Natural killer cell treated with Interleukin-12 subunit alpha and Interleukin-12 subunit beta and Interleukin-15 and Interleukin-18, amount 100 ng/mL, for 72 hours (primary cell): ENCODE data around the gene PTPN20. TPM values are rescaled to one million over a fixed set of nuclear protein-coding genes. Genes with fewer than 3 reads are reported as not detected.
A peak's percentile ranks its signal among the peaks of the same experiment; 100 is the strongest.

ENCODE experiments used
- ATAC-seq, 2 donors: fragments of 150-1000 bp; cut with Tn5 transposase in 1 of 2; sonication (Bioruptor Pico), chemical (Tn5 transposase) in 1 of 2; 2 replicates each; pipeline ENCODE4 v1.10.0; 2021
- DNase-seq: peaks from one replicate; pipeline ENCODE4 v3.0.0; 2022; ENCODE audit warnings: low spot score
- H3K27ac Mint-ChIP-seq, 2 donors: 1 replicate in 1 of 2; 2 replicates in 1 of 2; pipeline ENCODE4 v1.8.0; 2022; ENCODE audit warnings: mixed read lengths in 2 of 2, mild to moderate bottlenecking in 1 of 2, moderate library complexity in 1 of 2
- H3K27me3 Mint-ChIP-seq, 2 donors: 1 replicate in 1 of 2; 2 replicates in 1 of 2; pipeline ENCODE4 v1.8.0; 2022; ENCODE audit warnings: mixed read lengths in 2 of 2
- H3K36me3 Mint-ChIP-seq: one replicate; pipeline ENCODE4 v1.8.0; 2022; ENCODE audit warnings: mixed read lengths
- H3K4me1 Mint-ChIP-seq, 2 donors: 1 replicate in 1 of 2; 2 replicates in 1 of 2; pipeline ENCODE4 v1.8.0; 2022; ENCODE audit warnings: low read depth in 2 of 2, mixed read lengths in 2 of 2, mild to moderate bottlenecking in 1 of 2
- H3K4me3 Mint-ChIP-seq: one replicate; pipeline ENCODE4 v1.8.0; 2022; ENCODE audit warnings: mixed read lengths
- H3K9me3 Mint-ChIP-seq: 2 replicates; pipeline ENCODE4 v1.8.0; 2022; ENCODE audit warnings: mixed read lengths
- total RNA-seq, 2 donors: library from RNA; stranded (reverse); gene quantifications; one replicate each; pipeline ENCODE4 v1.2.3, GENCODE V29; 2022

PTPN20 gene
- total RNA-seq, 2 donors from 2014 or later: 0.67 TPM; not detected in 1

- Mint-ChIP-seq H3K36me3 (no peaks in the 10 kb centered on the region), H3K9me3 (no peaks in the 10 kb centered on the region), H3K27ac (no peak overlapping the region), H3K4me3 (no peak overlapping the region), H3K27me3 (peaks cover 9 to 10% of the 10 kb centered on the region in 2 donors), H3K4me1 (peaks cover 5 to 8% of the 10 kb centered on the region in 2 donors)
- ATAC-seq (no peak), DNase-seq (no peak)
Measured at GRCh38 chr10:47021850-47022249, 110.6 kb downstream of the PTPN20 start.

DNA sequence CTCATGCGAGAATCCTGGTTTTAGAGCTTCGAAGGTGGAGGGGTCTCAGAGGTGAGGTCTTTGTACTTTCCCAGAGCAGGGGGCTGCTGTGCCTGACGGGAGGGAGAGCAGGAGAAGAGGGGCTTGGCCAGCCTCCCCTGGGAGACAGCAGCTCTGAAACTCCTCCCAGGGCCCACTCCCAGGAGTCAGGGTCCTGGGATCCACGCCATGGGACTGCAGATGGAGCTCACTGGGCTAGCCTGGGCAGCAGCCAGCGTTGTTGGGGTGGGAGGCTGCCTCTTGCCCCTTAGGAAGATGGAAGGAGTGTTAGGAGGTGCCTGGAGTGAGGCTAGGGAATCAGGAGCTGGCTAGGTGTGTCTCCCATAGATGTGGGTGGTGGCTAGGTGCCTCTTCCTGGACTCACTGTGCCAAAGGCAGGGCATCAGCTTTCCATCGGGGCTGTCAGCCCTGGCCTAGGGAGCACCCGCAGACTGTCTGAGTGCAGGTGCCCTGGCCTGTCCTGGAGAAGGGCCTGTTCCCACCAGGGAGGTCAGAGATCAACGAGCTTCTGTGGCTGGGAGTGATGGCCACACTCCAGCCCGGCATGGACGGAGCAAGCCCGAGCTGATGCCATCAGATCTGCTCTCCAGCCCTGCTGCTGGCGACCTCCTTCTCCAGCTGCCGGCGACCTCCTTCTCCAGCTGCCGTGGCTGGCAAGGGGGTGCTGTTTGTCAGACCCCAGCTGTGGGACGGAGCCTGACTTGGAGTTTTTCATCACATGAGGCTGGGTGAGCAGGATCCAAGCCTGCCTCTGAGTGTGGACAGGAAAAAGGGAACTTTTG is 111.3 kb downstream of the PTPN20 start:
- no peak overlapping the region for H3K27ac Mint-ChIP-seq
- H3K9me3 Mint-ChIP-seq: no peaks in the 10 kb centered on the region
- no peaks in the 10 kb centered on the region for H3K36me3 Mint-ChIP-seq
- peaks cover 5 to 10% of the 10 kb centered on the region in 2 donors for H3K27me3 Mint-ChIP-seq
- DNase-seq (no peak), ATAC-seq (no peak)
- no peak overlapping the region for H3K4me3 Mint-ChIP-seq
- H3K4me1 Mint-ChIP-seq: peaks cover 5 to 8% of the 10 kb centered on the region in 2 donors

DNA sequence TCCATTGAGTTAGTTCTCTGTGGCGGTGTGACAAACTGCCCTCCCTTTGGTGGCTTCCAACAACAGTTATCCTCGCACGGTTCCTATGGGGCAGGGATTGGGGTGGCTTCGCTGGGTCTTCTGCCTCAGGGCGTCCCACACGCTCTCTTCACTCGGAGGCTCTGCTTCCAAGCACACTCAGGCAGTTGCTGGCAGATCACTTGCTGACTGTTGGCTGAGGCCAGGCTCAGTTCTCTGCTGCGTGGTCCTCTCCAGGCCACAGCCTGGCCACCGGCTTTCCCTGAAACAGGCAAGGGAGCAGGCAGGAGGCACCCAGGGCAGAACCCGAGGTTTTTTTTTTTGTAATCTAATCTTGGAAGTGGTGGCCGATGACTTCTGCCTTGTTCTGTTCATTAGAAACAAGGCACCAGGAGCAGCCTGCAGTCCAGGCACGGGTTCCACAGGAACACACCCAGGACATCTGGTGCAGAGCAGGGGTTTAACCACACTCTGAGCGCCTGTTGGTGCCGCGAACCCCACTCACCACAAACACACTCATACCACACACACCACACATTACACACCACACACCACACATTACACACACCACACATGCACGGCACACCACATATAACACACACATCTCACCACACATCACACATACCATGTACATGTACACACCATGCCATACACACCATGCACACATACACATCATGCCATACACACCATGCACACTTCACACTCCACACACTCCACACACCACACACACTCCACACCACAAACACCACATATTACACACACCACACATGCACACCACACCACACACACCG is 112.2 kb downstream of the PTPN20 start:
- no peak overlapping the region for H3K4me3 Mint-ChIP-seq

DNA sequence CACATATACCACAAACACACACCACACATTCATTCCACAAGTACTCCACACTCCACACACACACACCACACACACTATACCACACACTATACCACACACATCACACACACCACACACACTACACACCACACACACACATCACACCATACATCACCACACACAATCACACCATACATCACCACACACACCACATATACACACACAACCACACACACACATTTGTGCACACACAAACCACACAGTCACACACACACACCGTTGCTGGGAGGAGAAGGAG is 112.8 kb downstream of the PTPN20 start:
- Mint-ChIP-seq H3K9me3 (no peaks in the 10 kb centered on the region), H3K4me1 (peaks cover 5 to 8% of the 10 kb centered on the region in 2 donors), H3K27ac (no peak overlapping the region), H3K36me3 (no peaks in the 10 kb centered on the region), H3K27me3 (peaks cover 5 to 10% of the 10 kb centered on the region in 2 donors), H3K4me3 (no peak overlapping the region)
- DNase-seq: no peak
- no peak for ATAC-seq

More for the DNA sequence above, 112.2 kb downstream of the PTPN20 start:
- DNase-seq (no peak), ATAC-seq (no peak)
- no peak overlapping the region for H3K27ac Mint-ChIP-seq
- H3K27me3 Mint-ChIP-seq: peaks cover 5 to 10% of the 10 kb centered on the region in 2 donors
- H3K9me3 Mint-ChIP-seq: no peaks in the 10 kb centered on the region
- H3K4me1 Mint-ChIP-seq: peaks cover 5 to 8% of the 10 kb centered on the region in 2 donors
- no peaks in the 10 kb centered on the region for H3K36me3 Mint-ChIP-seq

DNA sequence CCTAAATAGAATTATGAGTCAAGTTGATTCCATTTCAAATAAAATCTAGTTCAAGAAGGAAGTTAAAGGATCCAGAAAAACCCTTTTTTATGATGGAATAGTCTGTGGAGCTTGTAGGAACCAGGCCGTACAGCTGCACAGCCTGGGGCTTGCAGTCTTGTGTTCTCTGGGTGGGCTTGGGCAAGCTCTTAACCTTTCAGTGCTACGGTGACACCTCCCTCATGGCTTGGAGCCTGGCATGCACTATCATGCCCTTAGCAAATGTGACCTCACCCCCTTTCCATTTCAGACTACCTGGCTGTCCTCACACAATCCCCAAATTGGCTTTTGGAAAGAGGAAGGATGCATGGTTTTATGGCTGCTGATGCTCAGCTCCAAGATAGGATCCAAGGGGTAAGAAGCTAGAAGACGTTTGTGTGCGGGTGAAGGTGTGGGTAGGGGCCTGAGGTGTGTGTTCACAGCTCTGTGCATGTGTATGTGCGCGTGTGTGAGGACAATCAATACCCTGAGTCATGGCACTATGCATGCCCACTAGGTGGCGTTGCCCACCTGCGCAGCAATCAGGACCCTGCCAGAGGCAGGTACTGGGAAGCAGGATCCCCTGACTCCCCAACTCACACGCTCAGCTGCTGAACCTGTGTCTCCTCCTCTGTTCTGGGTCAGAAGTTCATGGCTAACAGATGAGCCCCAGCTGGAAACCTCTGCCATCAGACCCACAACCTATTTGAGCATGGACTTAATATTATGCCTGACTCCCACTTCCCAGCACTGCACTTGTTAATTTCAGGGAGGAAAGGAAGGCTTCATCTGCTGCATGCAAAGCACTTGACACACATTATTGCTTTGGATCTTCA is 113.4 kb downstream of the PTPN20 start:
- H3K36me3 Mint-ChIP-seq: no peaks in the 10 kb centered on the region
- no peaks in the 10 kb centered on the region for H3K9me3 Mint-ChIP-seq
- peaks cover 5 to 8% of the 10 kb centered on the region in 2 donors for H3K4me1 Mint-ChIP-seq
- DNase-seq (no peak), ATAC-seq (no peak)
- H3K27ac Mint-ChIP-seq: no peak overlapping the region
- H3K27me3 Mint-ChIP-seq: peaks cover 5 to 10% of the 10 kb centered on the region in 2 donors
- no peak overlapping the region for H3K4me3 Mint-ChIP-seq

GRCh38 chr10:47025253-47025539 is 114.0 kb downstream of the PTPN20 start:
- no peak overlapping the region for H3K4me3 Mint-ChIP-seq
- ATAC-seq (no peak), DNase-seq (no peak)
- H3K27ac Mint-ChIP-seq: no peak overlapping the region
- no peaks in the 10 kb centered on the region for H3K9me3 Mint-ChIP-seq
- peaks cover 5 to 10% of the 10 kb centered on the region in 2 donors for H3K27me3 Mint-ChIP-seq
- no peaks in the 10 kb centered on the region for H3K36me3 Mint-ChIP-seq
- peaks cover 5 to 8% of the 10 kb centered on the region in 2 donors for H3K4me1 Mint-ChIP-seq

- Mint-ChIP-seq H3K4me1 (peaks cover 5 to 8% of the 10 kb centered on the region in 2 donors), H3K9me3 (no peaks in the 10 kb centered on the region), H3K4me3 (no peak overlapping the region), H3K36me3 (no peaks in the 10 kb centered on the region), H3K27me3 (peaks cover 5 to 10% of the 10 kb centered on the region in 2 donors), H3K27ac (no peak overlapping the region)
- ATAC-seq (no peak), DNase-seq (no peak)
Measured at GRCh38 chr10:47025540-47026300, 114.5 kb downstream of the PTPN20 start.

DNA sequence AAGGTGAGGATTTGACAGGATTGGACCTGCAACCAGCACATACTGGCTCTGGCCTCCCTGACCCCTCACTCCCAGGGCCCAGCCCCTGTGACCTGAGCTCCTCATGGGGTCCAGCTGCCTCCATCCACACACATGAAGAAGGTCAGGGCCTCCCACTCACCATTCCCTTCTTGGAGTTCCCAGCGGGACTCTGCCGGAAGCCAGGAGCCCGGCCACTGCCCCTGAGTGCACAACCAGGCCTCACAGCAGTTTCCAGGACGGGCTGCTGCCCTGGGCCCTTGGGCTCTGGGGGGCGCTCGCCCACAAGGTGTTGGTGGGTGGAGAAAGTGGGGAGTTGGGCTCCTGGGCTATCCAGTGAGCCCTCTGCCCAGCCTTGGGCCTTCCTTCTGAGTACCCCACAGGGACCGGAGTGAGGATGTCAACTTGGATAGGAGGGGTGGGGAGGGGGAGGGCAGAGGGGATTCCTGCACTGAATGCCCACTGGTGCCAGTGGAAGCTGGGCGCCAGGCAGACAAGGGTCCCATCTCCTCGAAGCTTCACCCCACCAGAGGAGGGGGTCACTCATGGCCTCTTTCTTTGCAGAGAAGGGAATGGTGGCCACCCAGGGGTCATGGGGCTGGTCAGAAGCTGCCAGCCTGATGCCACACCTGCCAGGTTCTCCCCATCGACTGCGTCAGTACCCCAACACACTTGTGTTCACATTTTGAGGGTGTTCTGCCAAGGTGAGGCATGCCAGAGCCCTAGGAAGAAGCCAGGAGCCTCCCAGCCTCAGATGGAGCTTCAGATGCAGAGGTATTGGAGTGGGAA is 115.3 kb downstream of the PTPN20 start:
- no peaks in the 10 kb centered on the region for H3K9me3 Mint-ChIP-seq
- H3K4me1 Mint-ChIP-seq: peaks cover 5 to 8% of the 10 kb centered on the region in 2 donors
- DNase-seq (peak; percentile 25), ATAC-seq (no peak)
- no peaks in the 10 kb centered on the region for H3K36me3 Mint-ChIP-seq
- H3K27me3 Mint-ChIP-seq: peaks cover 5 to 10% of the 10 kb centered on the region in 2 donors
- H3K4me3 Mint-ChIP-seq: no peak overlapping the region
- H3K27ac Mint-ChIP-seq: no peak overlapping the region

DNA sequence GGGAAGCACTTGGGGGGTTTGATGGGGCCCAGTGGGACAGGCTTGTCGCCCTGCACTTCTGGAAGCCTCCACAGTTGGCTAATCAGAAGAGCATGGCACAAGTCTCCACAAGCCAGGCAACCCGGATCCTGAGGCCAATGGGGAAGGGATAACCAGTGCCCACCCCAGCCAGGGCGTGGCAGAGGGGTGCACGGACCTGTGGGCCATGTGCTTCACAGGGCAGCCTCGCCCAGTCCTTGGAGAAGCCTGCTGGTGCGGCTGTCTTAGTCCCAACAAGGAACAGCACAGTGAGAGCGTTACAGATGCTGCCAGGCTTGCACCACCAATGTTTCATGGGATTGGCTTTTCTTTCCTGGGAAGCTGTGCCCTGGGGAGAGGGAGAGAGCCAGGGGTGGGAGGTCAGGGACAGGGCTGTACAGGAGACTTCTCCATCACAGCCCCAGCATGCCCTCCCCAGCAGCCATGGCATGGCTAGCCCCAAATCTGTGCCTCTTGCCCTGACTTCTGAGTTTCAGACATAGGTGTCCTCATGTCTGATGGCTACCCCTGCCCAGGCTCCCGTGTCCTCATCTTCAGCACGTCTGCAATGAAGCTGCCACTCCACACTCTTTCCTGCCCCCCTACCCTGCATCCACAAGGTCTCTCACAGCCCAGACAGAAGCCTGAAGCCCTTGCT is 116.0 kb downstream of the PTPN20 start:
- DNase-seq (peak; percentile 31), ATAC-seq (no peak)
- Mint-ChIP-seq H3K4me1 (peaks cover 5 to 8% of the 10 kb centered on the region in 2 donors), H3K27ac (no peak overlapping the region), H3K27me3 (peaks cover 5 to 10% of the 10 kb centered on the region in 2 donors), H3K9me3 (no peaks in the 10 kb centered on the region), H3K4me3 (no peak overlapping the region), H3K36me3 (no peaks in the 10 kb centered on the region)

DNA sequence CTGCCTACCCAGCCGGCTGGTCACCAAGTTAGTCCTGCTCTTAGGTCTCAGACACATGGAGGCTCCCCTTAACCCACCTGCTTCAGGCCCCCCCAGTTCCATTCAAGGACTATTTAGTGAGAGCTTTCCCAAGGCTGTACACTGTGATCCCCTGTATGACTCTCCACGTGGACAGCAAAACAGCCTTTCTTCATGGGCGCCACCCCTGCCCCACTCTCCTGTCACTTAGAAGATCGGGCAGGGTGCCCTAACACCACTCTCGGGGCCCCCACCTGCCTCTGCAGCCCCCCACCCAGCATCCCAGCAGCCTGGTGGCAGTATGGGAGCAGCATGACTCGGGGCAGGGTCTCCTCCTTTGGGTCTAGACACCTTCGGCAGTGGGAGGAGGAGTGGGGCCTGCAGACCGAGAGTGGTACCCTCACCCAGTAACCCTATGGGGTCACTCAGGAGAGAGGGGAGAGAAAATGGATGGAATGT is 116.6 kb downstream of the PTPN20 start:
- peak; percentile 29 for DNase-seq

GRCh38 chr10:47028466-47028865 is 117.2 kb downstream of the PTPN20 start:
- no peak overlapping the region for H3K27ac Mint-ChIP-seq
- no peak overlapping the region for H3K4me3 Mint-ChIP-seq
- H3K27me3 Mint-ChIP-seq: peaks cover 5 to 9% of the 10 kb centered on the region in 2 donors
- H3K4me1 Mint-ChIP-seq: peaks cover 5 to 7% of the 10 kb centered on the region in 2 donors
- no peaks in the 10 kb centered on the region for H3K9me3 Mint-ChIP-seq
- ATAC-seq (no peak), DNase-seq (peak; percentile 53)
- H3K36me3 Mint-ChIP-seq: no peaks in the 10 kb centered on the region

More for the DNA sequence above, 116.6 kb downstream of the PTPN20 start:
- ATAC-seq: no peak
- Mint-ChIP-seq H3K27ac (no peak overlapping the region), H3K9me3 (no peaks in the 10 kb centered on the region), H3K36me3 (no peaks in the 10 kb centered on the region), H3K4me3 (no peak overlapping the region), H3K27me3 (peaks cover 5 to 10% of the 10 kb centered on the region in 2 donors), H3K4me1 (peaks cover 5 to 8% of the 10 kb centered on the region in 2 donors)
